Neural cell (in vitro differentiated cells): Measurements from ENCODE around the gene CCDC172. TPM values are rescaled to one million over a fixed set of nuclear protein-coding genes. Genes with fewer than 3 reads are reported as not detected.

Source experiments
- H2AFZ ChIP-seq: fragments of 200-600, 300-800 bp; sonication (generic), shearing (Covaris generic); 2 replicates; pipeline ENCODE4 v1.6.0; 2014; ENCODE audit warnings: low read depth, mild to moderate bottlenecking, antibody characterized with exemption, low read length, moderate library complexity
- H3F3A ChIP-seq: fragments of 200-600 bp; shearing (Covaris generic); 2 replicates; pipeline ENCODE4 v1.6.1; 2016; ENCODE audit warnings: mild to moderate bottlenecking, moderate library complexity, mixed read lengths, antibody characterized with exemption, low read length; ENCODE audit not compliant: insufficient read depth, poor library complexity, severe bottlenecking
- H3K27ac ChIP-seq: fragments of 200-600, 300-800 bp; sonication (generic), shearing (Covaris generic); 2 replicates; pipeline ENCODE4 v1.5.1; 2014; ENCODE audit warnings: mild to moderate bottlenecking, low read length, moderate library complexity
- H3K27me3 ChIP-seq: fragments of 300-800, 200-600 bp; sonication (generic), shearing (Covaris generic); 2 replicates; pipeline ENCODE4 v1.6.0; 2014; ENCODE audit warnings: mild to moderate bottlenecking, low read depth, low read length, moderate library complexity; ENCODE audit not compliant: insufficient read depth
- H3K36me3 ChIP-seq: fragments of 300-800, 200-600 bp; sonication (generic), shearing (Covaris generic); 2 replicates; pipeline ENCODE4 v1.5.1; 2014; ENCODE audit warnings: mild to moderate bottlenecking, antibody characterized with exemption, low read length, moderate library complexity; ENCODE audit not compliant: insufficient read depth
- H3K4me2 ChIP-seq: fragments of 300-800, 200-600 bp; sonication (generic), shearing (Covaris generic); 2 replicates; pipeline ENCODE4 v1.6.0; 2014; ENCODE audit warnings: mild to moderate bottlenecking, low read length
- H3K4me3 ChIP-seq: fragments of 300-800, 200-600 bp; sonication (generic), shearing (Covaris generic); 2 replicates; pipeline ENCODE4 v1.5.1; 2014; ENCODE audit warnings: mild to moderate bottlenecking, low read length, moderate library complexity
- H3K79me2 ChIP-seq: fragments of 200-600 bp; shearing (Covaris generic); replicated peaks from 2 replicates; pipeline ENCODE4 v1.6.0; 2014; ENCODE audit warnings: mild to moderate bottlenecking, low read length, moderate library complexity; ENCODE audit not compliant: insufficient read depth
- H3K9ac ChIP-seq: fragments of 300-800, 200-600 bp; sonication (generic), shearing (Covaris generic); 2 replicates; pipeline ENCODE4 v1.6.1; 2016; ENCODE audit warnings: mild to moderate bottlenecking, low read length, mixed read lengths
- H3K9me2 ChIP-seq: fragments of 200-600 bp; shearing (Covaris generic); 2 replicates; pipeline ENCODE4 v1.6.1; 2016; ENCODE audit warnings: mild to moderate bottlenecking, low read length, mixed read lengths; ENCODE audit not compliant: insufficient read depth
- H3K9me3 ChIP-seq: fragments of 200-600, 300-800 bp; sonication (generic), shearing (Covaris generic); 2 replicates; pipeline ENCODE4 v1.6.1; 2016; ENCODE audit warnings: mild to moderate bottlenecking, mixed run types, low read length, moderate library complexity, mixed read lengths
- H4K20me1 ChIP-seq: fragments of 200-600 bp; shearing (Covaris generic); 2 replicates; pipeline ENCODE4 v1.6.1; 2016; ENCODE audit warnings: mild to moderate bottlenecking, mixed run types; ENCODE audit not compliant: insufficient read depth
- EP300 ChIP-seq: fragments of 450-650 bp; conservative IDR thresholded peaks from 2 replicates; pipeline ENCODE4 v1.6.1; 2014; ENCODE audit warnings: antibody characterized with exemption, mild to moderate bottlenecking, moderate library complexity; ENCODE audit not compliant: poor library complexity, severe bottlenecking
- EZH2 ChIP-seq: fragments of 200-600, 300-800 bp; shearing (Covaris generic), sonication (generic); IDR thresholded peaks from 2 replicates; pipeline ENCODE4 v1.6.1; 2014; ENCODE audit warnings: antibody characterized with exemption, low read length, borderline replicate concordance, mild to moderate bottlenecking; ENCODE audit not compliant: insufficient read depth, poor library complexity, severe bottlenecking
- MXI1 ChIP-seq: fragments of 450-650 bp; conservative IDR thresholded peaks from 2 replicates; pipeline ENCODE4 v1.6.1; 2014; ENCODE audit warnings: antibody characterized with exemption, mild to moderate bottlenecking; ENCODE audit not compliant: poor library complexity, severe bottlenecking
- POLR2AphosphoS5 ChIP-seq: IDR thresholded peaks from 2 replicates; pipeline ENCODE4 v1.6.1; 2012
- RAD21 ChIP-seq: fragments of 450-650 bp; conservative IDR thresholded peaks from 2 replicates; pipeline ENCODE4 v1.6.1; 2014; ENCODE audit warnings: antibody characterized with exemption, mild to moderate bottlenecking, moderate library complexity
- REST ChIP-seq: IDR thresholded peaks from 2 replicates; pipeline ENCODE4 v1.6.1; 2012; ENCODE audit warnings: borderline replicate concordance
- SMC3 ChIP-seq: fragments of 450-650 bp; conservative IDR thresholded peaks from 2 replicates; pipeline ENCODE4 v1.6.1; 2014; ENCODE audit warnings: antibody characterized with exemption, mild to moderate bottlenecking, moderate library complexity; ENCODE audit not compliant: poor library complexity
- TAF1 ChIP-seq: IDR thresholded peaks from 2 replicates; pipeline ENCODE4 v1.6.1; 2012; ENCODE audit warnings: low read depth
- polyA plus RNA-seq: library from polyadenylated mRNA; depleted of rRNA; stranded (reverse); fragments of >200 nt; gene quantifications from 2 replicates; pipeline ENCODE4 v1.2.3, GENCODE V29; 2014
- TF ChIP-seq, protein P1 (sequence below): fragments of 450-650 bp; IDR thresholded peaks from 2 replicates; pipeline ENCODE4 v1.5.1; 2014; ENCODE audit warnings: antibody characterized with exemption, mild to moderate bottlenecking, moderate library complexity; ENCODE audit not compliant: poor library complexity, severe bottlenecking

CCDC172 gene
- polyA plus RNA-seq, 1 donor from 2014 or later = not detected

DNA sequence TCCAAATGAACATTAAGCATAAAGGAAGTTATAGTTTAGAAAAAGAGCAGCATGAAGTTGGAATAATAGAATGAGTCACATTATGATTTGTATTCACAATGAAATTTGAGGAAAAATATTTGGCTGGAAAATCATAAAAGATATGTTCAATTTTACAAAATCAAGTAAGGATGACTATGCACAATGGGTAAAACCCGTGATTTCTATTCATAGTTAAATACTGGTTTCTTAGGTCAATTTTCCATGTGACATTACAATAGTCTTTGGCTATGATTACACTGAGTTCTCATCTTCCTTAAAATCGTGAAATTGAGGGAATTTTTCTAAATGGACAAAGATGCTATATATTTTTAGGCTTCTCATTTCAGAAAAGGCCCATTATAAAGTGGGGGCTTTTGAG is 17.4 kb upstream of the CCDC172 start:
- no peak overlapping the region for H2AFZ ChIP-seq
- no peak overlapping the region for H3K9ac ChIP-seq
- no peaks in the 10 kb centered on the region for H3K9me2 ChIP-seq
- no peaks in the 10 kb centered on the region for H4K20me1 ChIP-seq
- H3K79me2 ChIP-seq = no peaks in the 10 kb centered on the region
- no peak overlapping the region for H3K4me3 ChIP-seq
- H3F3A ChIP-seq = no peaks in the 10 kb centered on the region
- H3K27ac ChIP-seq = no peak overlapping the region
- no peaks in the 10 kb centered on the region for H3K27me3 ChIP-seq
- H3K4me2 ChIP-seq = no peak overlapping the region
- no peak for TF ChIP-seq EZH2
- no peak for TF ChIP-seq POLR2AphosphoS5
- TF ChIP-seq REST = no peak
- TF ChIP-seq SMC3 = no peak
- TF ChIP-seq MXI1 = no peak
- TF ChIP-seq RAD21 = no peak
- TF ChIP-seq, protein P1, sequence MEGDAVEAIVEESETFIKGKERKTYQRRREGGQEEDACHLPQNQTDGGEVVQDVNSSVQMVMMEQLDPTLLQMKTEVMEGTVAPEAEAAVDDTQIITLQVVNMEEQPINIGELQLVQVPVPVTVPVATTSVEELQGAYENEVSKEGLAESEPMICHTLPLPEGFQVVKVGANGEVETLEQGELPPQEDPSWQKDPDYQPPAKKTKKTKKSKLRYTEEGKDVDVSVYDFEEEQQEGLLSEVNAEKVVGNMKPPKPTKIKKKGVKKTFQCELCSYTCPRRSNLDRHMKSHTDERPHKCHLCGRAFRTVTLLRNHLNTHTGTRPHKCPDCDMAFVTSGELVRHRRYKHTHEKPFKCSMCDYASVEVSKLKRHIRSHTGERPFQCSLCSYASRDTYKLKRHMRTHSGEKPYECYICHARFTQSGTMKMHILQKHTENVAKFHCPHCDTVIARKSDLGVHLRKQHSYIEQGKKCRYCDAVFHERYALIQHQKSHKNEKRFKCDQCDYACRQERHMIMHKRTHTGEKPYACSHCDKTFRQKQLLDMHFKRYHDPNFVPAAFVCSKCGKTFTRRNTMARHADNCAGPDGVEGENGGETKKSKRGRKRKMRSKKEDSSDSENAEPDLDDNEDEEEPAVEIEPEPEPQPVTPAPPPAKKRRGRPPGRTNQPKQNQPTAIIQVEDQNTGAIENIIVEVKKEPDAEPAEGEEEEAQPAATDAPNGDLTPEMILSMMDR = no peak
- TF ChIP-seq EP300 = no peak
- TF ChIP-seq TAF1 = no peak
- no peaks in the 10 kb centered on the region for H3K36me3 ChIP-seq
- no peaks in the 10 kb centered on the region for H3K9me3 ChIP-seq

GRCh38 chr10:116307455-116307854 is 16.8 kb upstream of the CCDC172 start:
- H3K4me2 ChIP-seq = no peak overlapping the region
- H3K9me2 ChIP-seq = no peaks in the 10 kb centered on the region
- no peak overlapping the region for H2AFZ ChIP-seq
- no peaks in the 10 kb centered on the region for H3K27me3 ChIP-seq
- H3K27ac ChIP-seq = no peak overlapping the region
- no peaks in the 10 kb centered on the region for H3K36me3 ChIP-seq
- no peak overlapping the region for H3K9ac ChIP-seq
- no peaks in the 10 kb centered on the region for H3F3A ChIP-seq
- TF ChIP-seq REST = no peak
- TF ChIP-seq EP300 = no peak
- no peaks in the 10 kb centered on the region for H4K20me1 ChIP-seq
- no peaks in the 10 kb centered on the region for H3K79me2 ChIP-seq
- no peak overlapping the region for H3K4me3 ChIP-seq
- no peaks in the 10 kb centered on the region for H3K9me3 ChIP-seq
